Measurements from ENCODE around the gene ZC3H7A. TPM values are rescaled to one million over a fixed set of nuclear protein-coding genes. Genes with fewer than 3 reads are reported as not detected.

ZC3H7A gene
- total and polyA plus RNA-seq, 9 of the 15 experiments (the other 6 are each of a cell fraction or from before 2014, with no cell fraction given): 19.8 to 49.1 (median 28.2) TPM

DNA sequence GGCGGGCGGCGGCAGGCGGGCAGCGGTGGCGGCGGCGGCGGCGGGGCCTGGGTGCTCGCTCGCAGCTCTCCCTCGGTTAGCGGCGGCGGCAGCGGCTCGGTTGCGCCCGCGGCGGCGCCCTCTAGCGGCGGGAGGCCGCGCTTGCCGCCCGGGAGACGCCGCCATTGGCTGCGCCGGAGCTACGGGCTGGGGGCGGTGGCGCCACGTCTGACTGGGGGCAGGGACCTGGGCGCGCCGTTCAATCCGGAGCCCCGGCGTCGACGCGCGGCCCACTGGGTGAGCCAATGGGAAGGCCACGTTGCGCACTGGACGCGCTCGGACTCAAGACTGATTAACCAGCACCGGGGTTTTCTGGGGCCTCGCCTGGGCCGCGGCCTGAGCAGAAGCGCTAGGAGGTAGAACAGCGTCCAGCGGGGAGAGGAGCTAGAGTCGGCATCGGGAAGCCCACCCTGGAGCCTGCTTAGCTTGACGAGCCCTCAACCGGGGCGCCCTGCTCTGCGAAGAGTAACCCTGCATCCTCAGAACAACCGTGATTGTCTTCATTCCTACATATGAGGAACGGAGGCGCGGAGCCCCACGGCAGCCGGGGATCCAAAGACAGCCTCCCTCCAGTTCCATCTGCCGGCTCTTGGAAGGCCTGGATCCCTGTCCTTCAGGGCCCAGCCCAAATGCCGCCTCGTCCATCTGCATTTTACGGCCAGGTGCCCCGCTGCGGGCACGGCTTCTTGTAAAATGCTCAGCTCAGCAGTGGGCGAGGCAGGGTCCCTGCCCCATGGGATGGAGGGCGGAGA lies at the start of gene ZC3H7A (continued):
- TF ChIP-seq CEBPZ (IDR thresholded peaks at IDR 0.05; ENCODE audit: borderline replicate concordance, low read depth, low read length): no peak
- TF ChIP-seq HLTF (IDR thresholded peaks at IDR 0.05): no peak
- no peak for TF ChIP-seq ZEB2 (IDR thresholded peaks at IDR 0.05)
- no peak for TF ChIP-seq TBL1XR1 (IDR thresholded peaks at IDR 0.05; ENCODE audit: low read length in 2 of 2)
- no peak for TF ChIP-seq SMAD3 (CRISPR knock-in tag; conservative IDR thresholded peaks at IDR 0.05)
- TF ChIP-seq KLF16 (IDR thresholded peaks at IDR 0.05): no peak
- no peak for TF ChIP-seq CUX1 (CRISPR knock-in tag; IDR thresholded peaks at IDR 0.05)
- TF ChIP-seq ZNF134 (CRISPR knock-in tag; conservative IDR thresholded peaks at IDR 0.05): no peak
- 0 out of 2 replicates have a peak, but pooled peaks have one; percentile 8 for TF ChIP-seq BCOR (IDR thresholded peaks at IDR 0.05)
- 0 out of 2 replicates have a peak, but pooled peaks have one; percentile 40 for TF ChIP-seq GABPB1 (CRISPR knock-in tag; IDR thresholded peaks at IDR 0.05)
- TF ChIP-seq TFE3 (CRISPR knock-in tag; IDR thresholded peaks at IDR 0.05): no peak
- TF ChIP-seq, protein P1, sequence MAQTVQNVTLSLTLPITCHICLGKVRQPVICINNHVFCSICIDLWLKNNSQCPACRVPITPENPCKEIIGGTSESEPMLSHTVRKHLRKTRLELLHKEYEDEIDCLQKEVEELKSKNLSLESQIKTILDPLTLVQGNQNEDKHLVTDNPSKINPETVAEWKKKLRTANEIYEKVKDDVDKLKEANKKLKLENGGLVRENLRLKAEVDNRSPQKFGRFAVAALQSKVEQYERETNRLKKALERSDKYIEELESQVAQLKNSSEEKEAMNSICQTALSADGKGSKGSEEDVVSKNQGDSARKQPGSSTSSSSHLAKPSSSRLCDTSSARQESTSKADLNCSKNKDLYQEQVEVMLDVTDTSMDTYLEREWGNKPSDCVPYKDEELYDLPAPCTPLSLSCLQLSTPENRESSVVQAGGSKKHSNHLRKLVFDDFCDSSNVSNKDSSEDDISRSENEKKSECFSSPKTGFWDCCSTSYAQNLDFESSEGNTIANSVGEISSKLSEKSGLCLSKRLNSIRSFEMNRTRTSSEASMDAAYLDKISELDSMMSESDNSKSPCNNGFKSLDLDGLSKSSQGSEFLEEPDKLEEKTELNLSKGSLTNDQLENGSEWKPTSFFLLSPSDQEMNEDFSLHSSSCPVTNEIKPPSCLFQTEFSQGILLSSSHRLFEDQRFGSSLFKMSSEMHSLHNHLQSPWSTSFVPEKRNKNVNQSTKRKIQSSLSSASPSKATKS (CRISPR knock-in tag; IDR thresholded peaks at IDR 0.05): no peak
